ENCODE data around the gene ERMN. TPM values are rescaled to one million over a fixed set of nuclear protein-coding genes. Genes with fewer than 3 reads are reported as not detected.
"Not testable (repeated sequence)": the region's sequence is repeated elsewhere in the genome, so short reads cannot be mapped to it uniquely, and the experiment has no call there.

Gene ERMN
- total RNA-seq: 0.22 TPM in 1 of 2 replicates, not detected in the other
- long read RNA-seq, partial matches to known transcripts: 0 of 1 reads
- long read RNA-seq, other reads (novel, unspliced or antisense): 0 of 1 reads

GRCh38 chr2:157325786-157326185 lies at the start of gene ERMN:
TSS of gene ERMN (minus strand) at chr2:157325824. CDS start at chr2:157325642, 182 bp downstream.
- Mint-ChIP-seq H3K4me3 (ENCODE audit: low read depth) (no peak within 1 kb of the TSS), H3K9me3 (ENCODE audit: low read depth) (no peaks in the 10 kb centered on the region), H3K4me1 (ENCODE audit: low read depth) (peaks cover 3% of the 10 kb centered on the region), H3K27me3 (no peaks in the 10 kb centered on the region), H3K36me3 (ENCODE audit: insufficient read depth) (no peaks in the 10 kb centered on the region), H3K27ac (no peak within 1 kb of the TSS)
- DNase-seq (ENCODE audit: low spot score, unreplicated experiment): no peak
- TF ChIP-seq CTCF (IDR thresholded peaks at IDR 0.05; ENCODE audit: unreplicated experiment): no peak

DNA sequence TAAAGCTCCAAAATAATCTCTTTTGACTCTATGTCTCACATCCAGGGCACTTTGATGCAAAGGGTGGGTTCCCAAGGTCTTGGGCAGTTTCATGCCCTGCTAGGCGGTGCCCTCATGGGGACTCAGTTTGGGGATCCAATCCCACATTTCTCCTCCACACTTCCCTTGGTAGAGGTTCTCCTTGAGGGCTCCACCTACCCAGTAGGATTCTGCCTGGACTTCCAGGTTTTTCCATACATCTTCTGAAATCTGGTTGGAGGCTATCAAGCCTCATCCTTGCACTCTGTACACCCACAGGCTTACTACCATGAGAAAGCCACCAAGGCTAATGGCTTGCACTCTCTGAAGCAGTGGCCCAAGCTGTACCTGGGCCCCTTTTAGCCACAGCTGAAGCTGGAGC lies 49.8 kb upstream of the ERMN start:
- Mint-ChIP-seq H3K9me3 (ENCODE audit: low read depth) (peaks cover 21% of the 10 kb centered on the region), H3K27ac (no peak overlapping the region), H3K4me1 (ENCODE audit: low read depth) (no peaks in the 10 kb centered on the region), H3K36me3 (ENCODE audit: insufficient read depth) (peaks cover 6% of the 10 kb centered on the region), H3K27me3 (no peaks in the 10 kb centered on the region), H3K4me3 (ENCODE audit: low read depth) (no peak overlapping the region)
- DNase-seq (ENCODE audit: low spot score, unreplicated experiment): no peak
- TF ChIP-seq CTCF (IDR thresholded peaks at IDR 0.05; ENCODE audit: unreplicated experiment): no peak

DNA sequence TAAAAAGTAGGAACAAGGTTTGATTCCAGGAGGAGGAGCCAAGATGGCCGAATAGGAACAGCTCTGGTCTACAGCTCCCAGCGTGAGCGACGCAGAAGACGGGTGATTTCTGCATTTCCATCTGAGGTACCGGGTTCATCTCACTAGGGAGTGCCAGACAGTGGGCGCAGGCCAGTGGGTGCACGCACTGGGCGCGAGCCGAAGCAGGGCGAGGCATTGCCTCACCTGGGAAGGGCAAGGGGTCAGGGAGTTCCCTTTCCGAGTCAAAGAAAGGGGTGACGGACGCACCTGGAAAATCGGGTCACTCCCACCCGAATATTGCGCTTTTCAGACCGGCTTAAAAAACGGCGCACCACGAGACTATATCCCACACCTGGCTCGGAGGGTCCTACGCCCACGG lies 42.9 kb upstream of the ERMN start:
- H3K9me3 Mint-ChIP-seq (ENCODE audit: low read depth); H3K36me3 Mint-ChIP-seq (ENCODE audit: insufficient read depth); H3K27me3 Mint-ChIP-seq; H3K4me3 Mint-ChIP-seq (ENCODE audit: low read depth); H3K4me1 Mint-ChIP-seq (ENCODE audit: low read depth); H3K27ac Mint-ChIP-seq; DNase-seq (ENCODE audit: low spot score, unreplicated experiment): not testable (repeated sequence)

DNA sequence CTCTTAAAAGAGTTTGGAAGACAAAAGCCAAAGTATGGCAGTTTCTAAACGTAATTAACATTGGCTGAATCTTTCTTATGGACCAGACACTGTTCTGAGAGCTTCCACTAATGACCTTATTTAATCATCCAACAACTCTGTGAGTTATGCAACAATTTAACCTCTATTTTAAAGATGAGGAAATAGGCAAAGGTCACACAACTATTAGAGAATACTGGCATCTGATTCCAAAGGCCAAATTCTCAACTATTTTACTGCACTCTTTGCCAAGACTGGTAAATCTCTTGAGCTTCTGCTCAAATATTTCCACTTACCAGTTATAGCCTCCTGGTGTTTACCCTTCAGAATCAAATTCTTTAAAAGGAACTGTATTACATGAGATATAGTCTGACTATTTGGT lies 42.1 kb upstream of the ERMN start:
- H3K4me1 Mint-ChIP-seq (ENCODE audit: low read depth): peaks cover 8% of the 10 kb centered on the region
- H3K4me3 Mint-ChIP-seq (ENCODE audit: low read depth): no peak overlapping the region
- H3K9me3 Mint-ChIP-seq (ENCODE audit: low read depth): peaks cover 2% of the 10 kb centered on the region
- no peak for TF ChIP-seq CTCF (IDR thresholded peaks at IDR 0.05; ENCODE audit: unreplicated experiment)
- H3K27ac Mint-ChIP-seq: no peak overlapping the region
- DNase-seq (ENCODE audit: low spot score, unreplicated experiment): no peak
- H3K27me3 Mint-ChIP-seq: no peaks in the 10 kb centered on the region
- peaks cover 2% of the 10 kb centered on the region for H3K36me3 Mint-ChIP-seq (ENCODE audit: insufficient read depth)

GRCh38 chr2:157364257-157364974 lies 38.8 kb upstream of the ERMN start:
- H3K36me3 Mint-ChIP-seq (ENCODE audit: insufficient read depth): peaks cover 5% of the 10 kb centered on the region
- TF ChIP-seq CTCF (IDR thresholded peaks at IDR 0.05; ENCODE audit: unreplicated experiment): no peak
- H3K4me1 Mint-ChIP-seq (ENCODE audit: low read depth): peaks cover 8% of the 10 kb centered on the region
- H3K27me3 Mint-ChIP-seq: no peaks in the 10 kb centered on the region
- DNase-seq (ENCODE audit: low spot score, unreplicated experiment): no peak
- peaks cover 10% of the 10 kb centered on the region for H3K9me3 Mint-ChIP-seq (ENCODE audit: low read depth)
- H3K4me3 Mint-ChIP-seq (ENCODE audit: low read depth): no peak overlapping the region
- no peak overlapping the region for H3K27ac Mint-ChIP-seq

DNA sequence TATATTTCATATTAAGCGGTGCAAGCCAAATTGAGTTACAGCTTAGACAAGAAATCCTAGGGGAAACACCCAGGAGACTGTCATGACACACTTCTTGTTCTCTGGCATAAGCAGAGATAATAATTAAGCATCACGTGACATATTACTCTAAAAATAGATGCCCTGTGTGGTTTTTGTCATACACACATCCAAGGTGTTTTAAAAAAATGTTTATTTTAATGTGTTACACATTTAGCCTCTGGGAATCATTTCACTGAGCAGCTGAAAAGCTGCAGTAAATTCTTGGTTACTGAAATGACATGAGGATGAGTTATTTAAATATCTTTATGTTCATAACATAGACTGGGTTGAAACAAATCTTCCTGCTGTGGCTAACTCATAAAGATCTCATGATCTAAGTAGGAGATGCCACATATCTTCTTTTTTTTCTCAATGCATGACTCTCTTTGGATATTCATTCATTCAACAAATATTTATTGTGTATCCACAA lies 38.0 kb upstream of the ERMN start:
- Mint-ChIP-seq H3K36me3 (ENCODE audit: insufficient read depth) (peaks cover 5% of the 10 kb centered on the region), H3K4me3 (ENCODE audit: low read depth) (no peak overlapping the region), H3K27ac (no peak overlapping the region), H3K4me1 (ENCODE audit: low read depth) (peaks cover 8% of the 10 kb centered on the region), H3K9me3 (ENCODE audit: low read depth) (peaks cover 10% of the 10 kb centered on the region), H3K27me3 (no peaks in the 10 kb centered on the region)
- TF ChIP-seq CTCF (IDR thresholded peaks at IDR 0.05; ENCODE audit: unreplicated experiment): no peak
- DNase-seq (ENCODE audit: low spot score, unreplicated experiment): no peak

All from progenitor cell of endocrine pancreas (in vitro differentiated cells).